Karpas-422 (cell line): ENCODE measurements around the gene PRELID3B. TPM values are rescaled to one million over a fixed set of nuclear protein-coding genes. Genes with fewer than 3 reads are reported as not detected.

Experiments used
- DNase-seq: peaks from one replicate; pipeline ENCODE4 v3.0.0-alpha.2; 2015
- H2AFZ ChIP-seq: fragments of 200-600 bp; sonication (generic); 2 replicates; pipeline ENCODE4 v1.6.1; 2014; ENCODE audit warnings: antibody characterized with exemption, low read length, mixed read lengths
- H3K27ac ChIP-seq: fragments of 200-600 bp; sonication (generic); 2 replicates; pipeline ENCODE4 v1.5.1; 2014; ENCODE audit warnings: mild to moderate bottlenecking, low read length, moderate library complexity
- H3K27me3 ChIP-seq: fragments of 200-600 bp; sonication (generic); 2 replicates; pipeline ENCODE4 v1.6.1; 2014; ENCODE audit warnings: low read length, mixed read lengths
- H3K36me3 ChIP-seq: fragments of 200-600 bp; sonication (generic); 2 replicates; pipeline ENCODE4 v1.6.1; 2014; ENCODE audit warnings: low read length, mixed read lengths; ENCODE audit not compliant: insufficient read depth
- H3K4me1 ChIP-seq: fragments of 200-600 bp; sonication (generic); 2 replicates; pipeline ENCODE4 v1.6.1; 2014; ENCODE audit warnings: mild to moderate bottlenecking, low read length, mixed read lengths
- H3K4me2 ChIP-seq: fragments of 200-600 bp; sonication (generic); 2 replicates; pipeline ENCODE4 v1.6.1; 2014; ENCODE audit warnings: low read length, low read depth, mild to moderate bottlenecking; ENCODE audit not compliant: poor library complexity, severe bottlenecking
- H3K4me3 ChIP-seq: fragments of 200-600 bp; sonication (generic); 2 replicates; pipeline ENCODE4 v1.5.1; 2014; ENCODE audit warnings: mild to moderate bottlenecking, antibody characterized with exemption, low read length, mixed read lengths
- H3K79me2 ChIP-seq: fragments of 200-600 bp; sonication (generic); 2 replicates; pipeline ENCODE4 v1.6.1; 2014; ENCODE audit warnings: mild to moderate bottlenecking, low read length, mixed read lengths
- H3K9ac ChIP-seq: fragments of 200-600 bp; sonication (generic); 2 replicates; pipeline ENCODE4 v1.6.0; 2014; ENCODE audit warnings: low read length
- H3K9me2 ChIP-seq: fragments of 200-600 bp; sonication (generic), shearing (Covaris generic); replicated peaks from 2 replicates; pipeline ENCODE4 v1.6.0; 2014; ENCODE audit warnings: mild to moderate bottlenecking, low read length, moderate library complexity; ENCODE audit not compliant: insufficient read depth
- H3K9me3 ChIP-seq: fragments of 300-700, 200-600 bp; sonication (generic); 2 replicates; pipeline ENCODE4 v1.6.1; 2014; ENCODE audit warnings: low read length, mixed read lengths
- H4K20me1 ChIP-seq: fragments of 200-600 bp; sonication (generic); 2 replicates; pipeline ENCODE4 v1.6.1; 2014; ENCODE audit warnings: mild to moderate bottlenecking, antibody characterized with exemption, low read length, low read depth; ENCODE audit not compliant: insufficient read depth
- total RNA-seq: library from RNA; depleted of rRNA; stranded (reverse); fragments of >200 nt; shearing (Covaris generic); gene quantifications from 2 replicates; pipeline ENCODE4 v1.2.3, GENCODE V29; 2014; ENCODE audit warnings: low replicate concordance

Gene PRELID3B
- total RNA-seq, 1 experiment from 2014 or later = 271 TPM

GRCh38 chr20:58994390-58995159 lies 48.0 kb downstream of the PRELID3B start:
- H3K4me2 ChIP-seq = no peak overlapping the region
- no peaks in the 10 kb centered on the region for H3K9me3 ChIP-seq
- H3K4me3 ChIP-seq = no peak overlapping the region
- H3K36me3 ChIP-seq = peaks cover 61% of the 10 kb centered on the region; the same call in 1 of the 2 replicates
- H3K9me2 ChIP-seq = no peaks in the 10 kb centered on the region
- H4K20me1 ChIP-seq = peaks cover 17% of the 10 kb centered on the region; the same call in 1 of the 2 replicates
- no peak overlapping the region for H3K27ac ChIP-seq
- no peak for DNase-seq
- H2AFZ ChIP-seq = no peak overlapping the region
- no peaks in the 10 kb centered on the region for H3K79me2 ChIP-seq
- H3K9ac ChIP-seq = no peak overlapping the region
- H3K27me3 ChIP-seq = no peaks in the 10 kb centered on the region
- H3K4me1 ChIP-seq = no peaks in the 10 kb centered on the region

GRCh38 chr20:58993332-58994248 lies 49.0 kb downstream of the PRELID3B start:
- 0 out of 2 replicates have a peak overlapping the region, but pooled peaks have one; percentile 5 for H3K27ac ChIP-seq
- H3K4me2 ChIP-seq = no peak overlapping the region
- H3K36me3 ChIP-seq = peaks cover 60% of the 10 kb centered on the region; the same call in 1 of the 2 replicates
- H3K79me2 ChIP-seq = no peaks in the 10 kb centered on the region
- H3K27me3 ChIP-seq = no peaks in the 10 kb centered on the region
- peaks cover 17% of the 10 kb centered on the region; the same call in 1 of the 2 replicates for H4K20me1 ChIP-seq
- no peak overlapping the region for H2AFZ ChIP-seq
- DNase-seq = peak; percentile 51
- no peaks in the 10 kb centered on the region for H3K9me3 ChIP-seq
- no peaks in the 10 kb centered on the region for H3K4me1 ChIP-seq
- H3K4me3 ChIP-seq = no peak overlapping the region
- H3K9me2 ChIP-seq = no peaks in the 10 kb centered on the region
- H3K9ac ChIP-seq = no peak overlapping the region

- Histone ChIP-seq H3K4me1 (no peaks in the 10 kb centered on the region), H3K79me2 (no peaks in the 10 kb centered on the region), H3K4me3 (no peak overlapping the region), H3K9me2 (no peaks in the 10 kb centered on the region), H3K9me3 (no peaks in the 10 kb centered on the region), H3K27ac (0 out of 2 replicates have a peak overlapping the region, but pooled peaks have one; percentile 5), H3K36me3 (peaks cover 59% of the 10 kb centered on the region; the same call in 1 of the 2 replicates), H2AFZ (no peak overlapping the region), H3K9ac (no peak overlapping the region), H3K4me2 (no peak overlapping the region), H4K20me1 (peaks cover 17% of the 10 kb centered on the region; the same call in 1 of the 2 replicates), H3K27me3 (no peaks in the 10 kb centered on the region)
- no peak for DNase-seq
Measured at GRCh38 chr20:58992911-58993310, 49.7 kb downstream of the PRELID3B start.

GRCh38 chr20:58991715-58992114 lies 50.9 kb downstream of the PRELID3B start:
- H4K20me1 ChIP-seq = peaks cover 17% of the 10 kb centered on the region; the same call in 1 of the 2 replicates
- peaks cover 55% of the 10 kb centered on the region; the same call in 1 of the 2 replicates for H3K36me3 ChIP-seq
- H3K9me3 ChIP-seq = no peaks in the 10 kb centered on the region
- no peak overlapping the region for H3K4me3 ChIP-seq
- no peaks in the 10 kb centered on the region for H3K4me1 ChIP-seq
- H3K27me3 ChIP-seq = no peaks in the 10 kb centered on the region
- 0 out of 2 replicates have a peak, but pooled peaks cover 2% of the 10 kb centered on the region for H3K79me2 ChIP-seq
- no peaks in the 10 kb centered on the region for H3K9me2 ChIP-seq
- no peak for DNase-seq
- no peak overlapping the region for H2AFZ ChIP-seq
- H3K27ac ChIP-seq = no peak overlapping the region
- no peak overlapping the region for H3K9ac ChIP-seq
- no peak overlapping the region for H3K4me2 ChIP-seq

GRCh38 chr20:58990651-58991445 lies 51.7 kb downstream of the PRELID3B start:
- peaks cover 52% of the 10 kb centered on the region; the same call in 1 of the 2 replicates for H3K36me3 ChIP-seq
- H4K20me1 ChIP-seq = peaks cover 10% of the 10 kb centered on the region; the same call in 1 of the 2 replicates
- no peaks in the 10 kb centered on the region for H3K4me1 ChIP-seq
- H3K9me2 ChIP-seq = no peaks in the 10 kb centered on the region
- no peak overlapping the region for H3K4me2 ChIP-seq
- H3K4me3 ChIP-seq = no peak overlapping the region
- no peak overlapping the region for H3K9ac ChIP-seq
- no peak overlapping the region for H3K27ac ChIP-seq
- H3K27me3 ChIP-seq = no peaks in the 10 kb centered on the region
- no peak overlapping the region for H2AFZ ChIP-seq
- no peaks in the 10 kb centered on the region for H3K9me3 ChIP-seq
- H3K79me2 ChIP-seq = peaks cover 6% of the 10 kb centered on the region
- no peak for DNase-seq

GRCh38 chr20:58989196-58989595 lies 53.4 kb downstream of the PRELID3B start:
- H3K79me2 ChIP-seq = peaks cover 23% of the 10 kb centered on the region
- H2AFZ ChIP-seq = no peak overlapping the region
- no peaks in the 10 kb centered on the region for H3K9me2 ChIP-seq
- no peak overlapping the region for H3K27ac ChIP-seq
- H3K27me3 ChIP-seq = no peaks in the 10 kb centered on the region
- H3K9ac ChIP-seq = no peak overlapping the region
- H4K20me1 ChIP-seq = peaks cover 3% of the 10 kb centered on the region; the same call in 1 of the 2 replicates
- DNase-seq = no peak
- no peak overlapping the region for H3K4me3 ChIP-seq
- H3K9me3 ChIP-seq = no peaks in the 10 kb centered on the region
- H3K36me3 ChIP-seq = peaks cover 42% of the 10 kb centered on the region; the same call in 1 of the 2 replicates
- no peak overlapping the region for H3K4me2 ChIP-seq
- peaks cover 7% of the 10 kb centered on the region for H3K4me1 ChIP-seq

- H3K9me3 ChIP-seq = no peaks in the 10 kb centered on the region
- no peak overlapping the region for H3K4me2 ChIP-seq
- peaks cover 3% of the 10 kb centered on the region; the same call in 1 of the 2 replicates for H4K20me1 ChIP-seq
- no peaks in the 10 kb centered on the region for H3K9me2 ChIP-seq
- no peak overlapping the region for H2AFZ ChIP-seq
- no peaks in the 10 kb centered on the region for H3K27me3 ChIP-seq
- no peak overlapping the region for H3K9ac ChIP-seq
- H3K79me2 ChIP-seq = peaks cover 30% of the 10 kb centered on the region
- H3K36me3 ChIP-seq = peaks cover 37% of the 10 kb centered on the region; the same call in 1 of the 2 replicates
- DNase-seq = no peak
- H3K4me3 ChIP-seq = no peak overlapping the region
- H3K4me1 ChIP-seq = peaks cover 14% of the 10 kb centered on the region
- H3K27ac ChIP-seq = no peak overlapping the region
Measured at GRCh38 chr20:58988565-58988882, 54.1 kb downstream of the PRELID3B start.
